Measurements from ENCODE around the gene PRKCA.

DNA sequence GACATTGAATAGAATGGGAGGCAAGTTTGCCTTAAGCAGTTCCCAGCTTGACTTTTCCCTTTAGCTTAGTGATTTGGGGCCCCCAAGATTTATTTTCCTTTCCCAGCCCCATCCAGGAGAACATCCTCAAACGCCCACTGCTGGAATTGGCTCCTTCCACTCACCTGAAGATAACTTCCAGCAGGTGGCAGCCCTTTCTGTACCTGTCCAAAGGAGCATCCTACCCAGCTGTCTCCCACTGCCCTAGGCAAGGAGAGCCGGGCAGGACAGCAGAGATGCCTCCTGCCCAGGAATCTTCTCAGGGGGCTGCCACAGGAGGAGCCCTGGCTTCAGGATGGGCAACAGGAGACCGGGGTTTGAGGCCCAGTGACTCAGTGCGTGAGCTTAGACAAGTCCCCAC is 538.9 kb downstream of the PRKCA start:
- no peak for TF ChIP-seq MTF1 (CRISPR knock-in tag; IDR thresholded peaks at IDR 0.05; ENCODE audit: borderline replicate concordance)
- no peak for TF ChIP-seq CEBPB (tag; IDR thresholded peaks at IDR 0.05)
- TF ChIP-seq RCOR1 (IDR thresholded peaks at IDR 0.05; ENCODE audit: borderline replicate concordance in 1 of 2, low read depth in 2 of 2, low read length in 2 of 2), result no peak
- TF ChIP-seq ZFP36 (IDR thresholded peaks at IDR 0.05; ENCODE audit: low read depth, low read length, partially characterized antibody), result no peak

Measured in K562 (cell line).